ENCODE results near the gene SRRM2. TPM values are rescaled to one million over a fixed set of nuclear protein-coding genes. Genes with fewer than 3 reads are reported as not detected.

SRRM2 gene
- total RNA-seq, 2 experiments from 2014 or later, result 1,187 to 1,199 TPM

- CTCF ChIA-PET, result no interaction called here
- H3K9me3 ChIP-seq (ENCODE audit: control insufficient read depth in 1 of 2, insufficient read depth in 1 of 2, low read length in 2 of 2), result peaks cover 0 to 8% of the 10 kb centered on the region in 2 experiments
- H3K4me1 ChIP-seq (ENCODE audit: insufficient read depth, low read length), result peaks cover 12% of the 10 kb centered on the region
- intact Hi-C loops (cut with DNase I, micrococcal nuclease), result no loop called here
- peaks cover 5% of the 10 kb centered on the region for H3K36me3 ChIP-seq (ENCODE audit: insufficient read depth, low read length)
- no peak overlapping the region for H3K27ac ChIP-seq (ENCODE audit: low read depth in 1 of 2, low read length in 2 of 2)
- Mint-ChIP-seq H3K36me3 (ENCODE audit: low read depth) (no peaks in the 10 kb centered on the region), H3K9me3 (no peaks in the 10 kb centered on the region), H3K27me3 (no peaks in the 10 kb centered on the region), H3K4me3 (peak overlapping the region; percentile 25), H3K4me1 (ENCODE audit: low read depth) (no peaks in the 10 kb centered on the region), H3K27ac (no peak overlapping the region)
- H3K27me3 ChIP-seq (ENCODE audit: control insufficient read depth in 1 of 2, insufficient read depth in 2 of 2, low read length in 2 of 2), result no peaks in the 10 kb centered on the region
- ATAC-seq (ENCODE audit: poor library complexity), result no peak
- no peak for DNase-seq
- no peak overlapping the region for H3K4me3 ChIP-seq (ENCODE audit: low read length)
- no peak for TF ChIP-seq CTCF (IDR thresholded peaks at IDR 0.05)
- POLR2A ChIA-PET, result interaction anchor here (0.6 kb wide), 1 partner anchor 13 kb away, joined by 3 read pairs; no protein-coding TSS in a partner anchor
Measured at GRCh38 chr16:2713985-2714774, 38.3 kb upstream of the SRRM2 start.

- Histone ChIP-seq H3K9me3 (ENCODE audit: control insufficient read depth in 1 of 2, insufficient read depth in 1 of 2, low read length in 2 of 2) (peaks cover 0 to 8% of the 10 kb centered on the region in 2 experiments), H3K4me1 (ENCODE audit: insufficient read depth, low read length) (peaks cover 12% of the 10 kb centered on the region), H3K4me3 (ENCODE audit: low read length) (no peak overlapping the region), H3K27me3 (ENCODE audit: control insufficient read depth in 1 of 2, insufficient read depth in 2 of 2, low read length in 2 of 2) (no peaks in the 10 kb centered on the region), H3K36me3 (ENCODE audit: insufficient read depth, low read length) (peaks cover 3% of the 10 kb centered on the region), H3K27ac (ENCODE audit: low read depth in 1 of 2, low read length in 2 of 2) (no peak overlapping the region)
- DNase-seq (peak in 1 of 14 experiments; percentile 11), ATAC-seq (ENCODE audit: poor library complexity) (no peak)
- TF ChIP-seq CTCF (IDR thresholded peaks at IDR 0.05), result no peak
- intact Hi-C loops (cut with DNase I, micrococcal nuclease), result no loop called here
- no peaks in the 10 kb centered on the region for H3K27me3 Mint-ChIP-seq
- no peaks in the 10 kb centered on the region for H3K9me3 Mint-ChIP-seq
- no peaks in the 10 kb centered on the region for H3K36me3 Mint-ChIP-seq (ENCODE audit: low read depth)
- peak overlapping the region; percentile 34 for H3K4me3 Mint-ChIP-seq
- CTCF ChIA-PET, result no interaction called here
- POLR2A ChIA-PET, result no interaction called here
- H3K4me1 Mint-ChIP-seq (ENCODE audit: low read depth), result no peaks in the 10 kb centered on the region
- H3K27ac Mint-ChIP-seq, result no peak overlapping the region
Measured at GRCh38 chr16:2715064-2715463, 37.4 kb upstream of the SRRM2 start.

DNA sequence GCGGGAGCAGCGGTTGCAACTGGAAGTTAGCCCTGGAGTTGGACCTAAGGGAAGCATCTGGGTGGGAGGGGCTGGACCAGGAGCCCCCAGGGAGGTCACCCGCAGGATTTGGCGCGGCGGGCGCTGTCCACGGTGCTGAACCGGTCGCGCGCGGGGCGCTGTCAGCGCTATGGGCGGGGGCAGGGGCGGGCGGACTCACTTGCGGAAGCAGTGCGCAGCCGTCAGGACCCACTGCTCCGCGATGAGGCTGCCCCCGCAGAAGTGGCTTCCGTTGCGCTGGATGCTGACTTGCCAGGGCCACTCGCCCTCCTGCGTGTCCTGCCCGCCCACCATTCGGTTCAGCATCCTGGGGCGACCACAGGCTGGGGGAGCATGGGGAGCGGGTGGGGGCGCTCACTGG lies 36.9 kb upstream of the SRRM2 start:
- intact Hi-C loops (cut with DNase I, micrococcal nuclease), result no loop called here
- no peak for TF ChIP-seq CTCF (IDR thresholded peaks at IDR 0.05)
- peak; percentile 72 to 89 (median 78) for DNase-seq
- peaks cover 0 to 8% of the 10 kb centered on the region in 2 experiments for H3K9me3 ChIP-seq (ENCODE audit: control insufficient read depth in 1 of 2, insufficient read depth in 1 of 2, low read length in 2 of 2)
- H3K4me1 Mint-ChIP-seq (ENCODE audit: low read depth), result no peaks in the 10 kb centered on the region
- ChIA-PET CTCF (no interaction called here), POLR2A (no interaction called here)
- no peak overlapping the region for H3K27ac ChIP-seq (ENCODE audit: low read depth in 1 of 2, low read length in 2 of 2)
- H3K27ac Mint-ChIP-seq, result no peak overlapping the region
- no peaks in the 10 kb centered on the region for H3K36me3 Mint-ChIP-seq (ENCODE audit: low read depth)
- H3K36me3 ChIP-seq (ENCODE audit: insufficient read depth, low read length), result no peaks in the 10 kb centered on the region
- no peaks in the 10 kb centered on the region for H3K27me3 Mint-ChIP-seq
- no peak overlapping the region for H3K4me3 Mint-ChIP-seq
- no peaks in the 10 kb centered on the region for H3K27me3 ChIP-seq (ENCODE audit: control insufficient read depth in 1 of 2, insufficient read depth in 2 of 2, low read length in 2 of 2)
- peak; percentile 97 for ATAC-seq (ENCODE audit: poor library complexity)
- peak overlapping the region; percentile 12 for H3K4me3 ChIP-seq (ENCODE audit: low read length)
- peaks cover 16% of the 10 kb centered on the region for H3K4me1 ChIP-seq (ENCODE audit: insufficient read depth, low read length)
- H3K9me3 Mint-ChIP-seq, result no peaks in the 10 kb centered on the region
